Renal cortical epithelial cell (primary cell): ENCODE measurements around the gene HMGCLL1. TPM values are rescaled to one million over a fixed set of nuclear protein-coding genes. Genes with fewer than 3 reads are reported as not detected.

Source experiments
- DNase-seq: peaks from one replicate; pipeline ENCODE4 v3.0.0-alpha.2; 2011; ENCODE audit warnings: low read depth
- total RNA-seq: library from RNA; depleted of rRNA; stranded (reverse); fragments of >200 nt; gene quantifications from 2 replicates; pipeline ENCODE4 v1.2.3, GENCODE V29; 2014

The HMGCLL1 gene
- total RNA-seq, 1 donor from 2014 or later = 0.45 TPM

DNA sequence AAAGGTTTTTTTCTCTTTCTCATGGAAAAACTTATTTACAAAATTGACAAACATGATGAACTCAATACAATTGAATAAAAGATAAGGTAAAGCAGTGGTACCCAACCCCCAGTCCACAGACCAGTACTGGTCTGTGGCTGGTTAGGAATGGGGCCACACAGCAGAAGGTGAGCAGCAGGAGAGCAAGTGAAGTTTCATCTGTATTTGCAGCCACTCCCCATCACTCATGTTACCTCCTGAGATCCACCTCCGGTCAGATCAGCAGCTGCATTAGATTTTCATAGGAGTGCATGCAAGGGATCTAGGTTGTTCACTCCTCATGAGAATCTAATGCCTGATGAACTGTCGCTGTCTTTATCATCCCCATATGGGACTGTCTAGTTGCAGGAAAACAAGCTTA, 47.5 kb downstream of the HMGCLL1 start:
- DNase-seq = no peak

DNA sequence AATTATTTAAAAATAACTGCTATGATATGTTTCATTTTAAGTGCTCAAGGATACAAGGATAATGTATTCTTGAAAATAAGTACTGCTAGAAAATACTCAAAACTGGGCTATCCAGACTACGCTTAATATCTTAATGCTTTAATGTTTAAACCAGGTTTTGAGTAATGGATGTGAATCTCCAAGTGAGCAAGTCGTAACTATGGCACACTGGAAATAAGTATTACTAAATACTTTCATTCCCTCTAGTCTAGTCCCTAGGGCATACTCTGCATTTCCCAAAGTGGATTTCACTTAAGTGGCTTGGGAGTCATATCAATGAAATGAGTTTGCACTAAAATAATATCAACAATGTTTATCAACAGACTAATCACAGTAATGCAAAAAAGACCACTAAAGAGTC, 48.1 kb downstream of the HMGCLL1 start:
- no peak for DNase-seq

DNA sequence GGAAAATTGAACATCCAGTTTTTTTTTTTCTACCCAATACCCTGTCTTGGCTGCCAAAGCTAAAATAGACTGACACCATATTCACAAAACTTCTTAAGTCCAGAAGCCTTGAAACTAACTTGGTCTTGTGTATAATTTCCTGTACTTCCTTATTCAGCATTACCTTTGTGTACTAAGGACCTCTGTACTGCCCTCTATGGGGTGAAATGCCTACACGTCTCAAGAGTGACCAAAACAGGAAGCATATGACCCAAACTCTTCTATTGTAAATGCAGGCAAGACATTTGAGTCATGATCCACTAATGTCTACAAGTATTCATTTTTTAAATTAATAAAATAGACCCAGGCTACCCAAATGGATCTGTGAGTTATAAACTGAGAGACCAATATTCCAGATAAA, 50.4 kb downstream of the HMGCLL1 start:
- DNase-seq = peak; percentile 69

DNA sequence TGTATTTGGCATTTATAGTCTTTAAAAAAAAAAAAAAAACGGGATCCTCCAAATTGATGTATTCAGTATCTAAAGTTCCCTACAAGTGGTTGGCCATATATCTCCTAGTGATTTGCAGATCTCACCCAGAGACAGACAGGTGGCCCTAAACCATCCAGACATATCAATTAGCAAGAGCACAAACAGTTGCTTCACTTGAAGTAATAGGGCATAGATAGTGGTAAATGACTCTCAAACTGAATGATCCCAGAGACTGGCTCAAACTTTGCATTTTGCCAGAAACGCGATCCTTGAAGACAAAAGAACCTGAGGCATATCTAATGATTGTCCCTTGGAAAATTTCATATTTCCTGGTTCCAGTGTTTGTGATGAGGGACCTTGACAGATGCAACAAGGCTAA, 54.6 kb downstream of the HMGCLL1 start:
- DNase-seq = no peak

DNA sequence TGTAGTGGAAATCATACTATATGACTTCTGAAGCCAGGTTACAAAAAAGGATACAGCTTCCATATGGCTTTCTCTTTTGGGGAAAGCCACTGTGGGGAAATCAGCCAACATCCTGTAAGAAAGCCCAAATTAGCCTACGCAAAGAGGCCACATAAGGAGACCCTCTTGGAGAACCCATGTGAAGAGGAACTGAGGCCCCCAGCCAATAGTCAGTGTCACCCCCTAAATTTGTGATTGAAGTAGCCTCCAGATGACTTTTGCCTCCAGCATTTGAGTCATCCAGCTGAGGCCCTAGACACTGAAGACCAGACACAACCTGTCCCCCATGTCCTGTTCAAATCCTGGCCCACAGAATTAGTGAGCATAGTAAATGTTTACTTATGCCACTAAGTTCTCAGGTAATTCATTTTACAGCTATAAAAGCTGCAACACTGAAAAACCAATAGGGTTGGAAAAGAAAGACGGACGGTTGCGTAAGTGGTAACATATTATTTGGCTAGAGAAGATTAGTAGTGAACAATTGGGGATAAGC, 60.4 kb downstream of the HMGCLL1 start:
- DNase-seq = no peak

DNA sequence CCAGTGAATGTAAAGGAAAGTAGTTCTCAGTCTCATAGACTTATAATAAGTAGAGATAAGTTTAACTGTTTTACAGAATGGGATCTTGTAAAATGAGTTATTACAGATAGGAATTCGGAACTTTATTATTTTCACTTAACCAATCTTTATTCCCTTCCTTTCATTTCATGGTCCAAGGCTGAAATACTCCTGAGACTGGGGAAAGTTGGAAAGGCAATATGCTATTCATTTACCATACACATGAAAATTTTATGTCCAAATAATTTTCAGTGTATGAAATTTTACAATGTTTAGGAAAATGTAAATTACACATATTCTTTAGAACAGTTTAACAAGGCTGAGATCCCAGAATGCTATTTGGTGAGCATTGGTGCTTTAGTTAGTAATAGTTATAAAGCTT, 62.3 kb downstream of the HMGCLL1 start:
- DNase-seq = no peak

DNA sequence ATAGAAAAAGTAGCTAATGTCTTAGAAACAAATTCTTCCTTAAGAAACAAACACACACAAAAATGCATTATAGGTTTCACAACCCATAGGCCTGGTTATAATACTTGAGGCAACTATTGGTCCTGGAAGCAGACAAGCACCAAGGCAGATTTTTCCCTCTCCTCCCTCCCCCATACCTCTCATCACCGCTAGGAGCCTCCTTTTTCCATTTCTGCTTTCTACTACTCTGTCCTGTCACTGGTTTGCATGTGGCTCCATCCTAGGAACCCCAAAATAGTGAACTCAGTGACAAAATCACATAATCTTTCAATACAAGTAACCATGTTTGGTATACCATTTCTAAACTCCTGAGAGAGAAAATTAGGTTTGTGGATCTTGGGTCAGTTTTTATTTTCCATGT, 66.1 kb downstream of the HMGCLL1 start:
- no peak for DNase-seq

DNA sequence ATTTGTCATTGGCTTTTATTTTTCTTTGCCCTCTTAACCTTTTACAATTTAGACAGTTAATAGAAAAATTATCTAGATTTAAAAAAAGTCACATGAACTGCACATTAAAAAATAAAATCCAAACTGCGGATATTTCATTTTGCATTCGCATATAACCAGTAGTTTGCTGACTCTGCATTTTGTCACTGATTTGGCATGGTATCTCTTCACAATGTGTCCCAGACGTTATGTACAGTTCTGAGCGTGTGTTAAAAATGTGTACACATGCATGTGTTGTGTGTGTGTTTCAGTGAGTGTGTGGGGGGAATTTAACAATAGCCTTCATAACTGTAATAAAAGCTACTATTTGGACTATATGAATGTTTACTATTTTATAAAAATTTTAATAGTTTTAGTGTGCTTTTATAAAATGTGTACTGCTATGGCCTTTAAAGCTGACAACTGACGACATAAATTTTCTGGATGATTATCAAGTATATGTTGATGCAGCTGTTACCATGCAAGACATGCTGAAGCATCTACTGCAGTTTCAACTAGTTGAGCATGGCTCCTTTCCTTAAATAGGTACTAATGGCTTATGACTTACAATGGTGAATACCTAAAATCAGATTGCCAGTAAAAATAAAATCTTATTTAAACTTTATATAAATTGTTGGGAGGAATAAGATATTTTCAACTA, 67.7 kb downstream of the HMGCLL1 start:
- no peak for DNase-seq

DNA sequence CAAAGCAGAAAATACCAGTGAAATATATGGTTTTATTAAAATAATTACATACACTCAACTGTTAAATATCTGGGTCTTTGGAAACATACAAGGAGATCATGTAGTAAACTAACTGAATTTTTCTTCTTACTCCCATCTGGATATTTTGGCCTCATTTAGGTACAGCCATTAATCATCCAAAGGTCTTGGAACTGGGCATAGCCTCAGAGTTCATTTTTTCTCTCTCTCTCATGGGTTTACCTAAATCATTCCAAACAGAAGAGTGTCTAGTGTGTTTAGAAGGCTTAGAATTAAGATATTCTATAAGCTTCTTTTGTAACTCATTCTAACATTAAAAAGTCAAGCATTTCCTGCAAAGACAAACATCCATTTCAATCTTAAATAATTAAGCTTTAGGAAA, 79.4 kb downstream of the HMGCLL1 start:
- no peak for DNase-seq

DNA sequence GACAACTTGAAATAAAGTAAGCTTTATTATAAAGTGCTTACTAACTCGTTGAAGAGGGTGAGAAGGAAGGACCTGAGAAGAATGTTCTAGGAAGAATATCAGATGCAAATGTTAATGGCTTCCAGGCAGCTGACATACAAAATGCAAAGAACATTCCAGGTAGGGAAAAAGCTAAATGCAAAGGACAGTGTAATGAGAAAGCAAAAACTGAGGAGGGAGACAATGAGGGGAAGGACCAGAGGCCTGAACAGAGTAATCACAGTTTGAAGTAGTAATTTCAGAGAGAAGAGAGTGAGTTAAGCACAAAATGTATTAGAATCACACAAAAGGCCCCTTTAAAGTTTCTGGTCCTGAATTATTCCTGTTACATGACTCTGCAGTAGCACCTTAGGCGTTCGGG, 81.3 kb downstream of the HMGCLL1 start:
- no peak for DNase-seq

DNA sequence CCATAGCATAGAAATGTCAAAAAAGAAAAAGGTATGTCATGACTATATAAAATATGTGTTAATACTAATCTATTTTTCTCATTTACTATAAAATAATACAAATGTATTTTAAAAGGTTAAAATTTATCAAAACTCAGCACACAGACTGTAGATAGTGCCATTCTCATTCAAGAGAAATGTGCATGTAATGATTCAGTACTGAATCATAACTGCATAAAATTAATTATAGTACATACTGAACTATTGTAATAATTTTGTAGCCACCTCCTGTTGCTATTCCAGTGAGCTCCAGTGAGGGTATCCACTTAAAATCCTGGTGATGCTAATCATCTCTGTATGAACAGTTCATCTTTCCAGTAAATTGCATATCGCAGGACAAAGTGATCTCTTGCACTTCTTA, 82.8 kb downstream of the HMGCLL1 start:
- no peak for DNase-seq

DNA sequence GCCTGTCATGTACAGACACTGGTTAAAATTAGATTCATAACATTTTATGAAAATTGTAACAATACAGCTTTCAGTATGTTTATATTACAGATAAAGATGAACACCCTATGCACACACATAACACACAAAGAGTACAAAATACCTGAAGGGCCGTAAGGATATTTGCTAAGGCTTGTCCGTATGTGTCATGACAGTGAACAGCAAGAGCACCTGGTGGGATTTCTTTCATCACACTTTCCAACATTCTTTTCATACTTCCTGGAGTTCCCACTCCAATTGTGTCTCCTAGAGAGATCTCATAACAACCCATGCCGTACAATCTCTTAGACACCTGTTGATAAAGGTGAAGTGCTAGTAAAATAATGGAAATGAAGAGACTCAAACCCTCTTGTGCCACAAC, 83.7 kb downstream of the HMGCLL1 start:
- DNase-seq = no peak

DNA sequence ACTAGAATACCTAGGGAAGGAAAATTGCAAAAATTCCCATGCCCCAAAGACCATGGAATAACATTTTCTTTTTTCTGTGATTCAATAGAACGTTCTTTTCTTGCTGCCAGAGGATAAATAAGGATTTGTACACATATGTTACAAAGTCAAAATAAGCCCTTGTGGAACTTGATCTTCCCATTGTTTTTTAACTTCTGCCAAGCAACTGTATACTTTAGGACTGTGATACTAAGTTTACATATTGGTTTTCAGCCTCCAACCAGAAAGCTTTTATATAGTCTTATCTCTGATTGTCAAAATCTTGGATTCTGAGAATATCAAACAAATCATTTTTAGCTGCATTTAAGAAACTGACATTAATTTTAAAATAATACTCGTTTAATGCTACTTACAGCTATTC, 84.6 kb downstream of the HMGCLL1 start:
- no peak for DNase-seq

DNA sequence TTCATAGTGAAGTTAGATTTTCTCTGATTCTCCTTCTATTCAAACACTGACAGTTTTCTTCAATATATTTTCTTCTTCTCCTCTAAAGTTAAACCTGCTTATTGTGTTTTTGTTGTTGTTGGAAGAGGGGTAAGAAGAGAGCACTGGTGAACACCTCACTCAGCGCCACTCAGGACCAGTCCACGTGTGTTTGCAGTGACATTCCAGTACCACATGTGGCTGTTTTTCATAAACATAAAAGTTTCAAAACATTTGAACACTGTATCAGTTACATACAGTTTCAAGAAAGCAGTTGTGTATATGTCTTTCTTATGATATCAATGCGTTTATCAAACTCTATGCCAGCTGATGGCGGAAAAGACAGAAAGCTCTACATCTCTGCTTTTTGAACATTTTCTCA, 86.7 kb downstream of the HMGCLL1 start:
- DNase-seq = no peak

DNA sequence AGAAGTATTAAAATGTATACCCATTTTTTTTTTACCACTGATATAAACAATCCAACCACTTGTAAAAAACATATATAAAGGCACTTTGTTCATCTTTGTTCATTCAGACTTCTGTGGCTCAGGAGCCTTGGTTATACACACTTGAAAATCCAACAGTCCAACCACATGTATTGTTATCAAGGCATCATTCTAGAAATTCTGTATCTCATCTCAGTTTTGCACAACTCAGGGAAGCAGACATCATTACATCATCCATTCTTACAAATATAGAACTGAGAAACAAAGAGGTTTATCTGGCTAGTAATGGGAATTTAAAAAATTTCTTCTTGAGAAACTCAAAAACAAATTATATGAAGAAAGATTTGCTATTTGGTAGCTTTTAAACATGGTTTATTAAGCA, 88.1 kb downstream of the HMGCLL1 start:
- DNase-seq = no peak

DNA sequence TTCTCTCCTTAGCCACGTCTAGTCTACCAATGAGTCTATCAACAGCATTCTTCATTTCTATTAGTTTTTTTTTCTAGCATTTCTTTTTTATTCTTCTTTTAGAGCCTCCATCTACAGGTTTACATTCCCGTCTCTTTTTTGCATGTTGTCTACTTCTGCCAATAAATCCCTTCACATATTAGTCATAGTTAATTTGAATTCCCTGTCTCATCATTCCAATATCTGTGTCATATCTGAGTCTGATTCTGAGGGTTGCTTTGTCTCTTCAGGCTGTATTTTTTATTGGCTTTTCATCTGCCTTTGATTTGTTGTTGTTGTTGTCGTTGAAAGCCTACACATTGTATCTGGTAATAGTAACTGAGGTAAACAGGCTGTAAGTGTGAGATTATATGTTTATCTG, 104.6 kb downstream of the HMGCLL1 start:
- DNase-seq = no peak

DNA sequence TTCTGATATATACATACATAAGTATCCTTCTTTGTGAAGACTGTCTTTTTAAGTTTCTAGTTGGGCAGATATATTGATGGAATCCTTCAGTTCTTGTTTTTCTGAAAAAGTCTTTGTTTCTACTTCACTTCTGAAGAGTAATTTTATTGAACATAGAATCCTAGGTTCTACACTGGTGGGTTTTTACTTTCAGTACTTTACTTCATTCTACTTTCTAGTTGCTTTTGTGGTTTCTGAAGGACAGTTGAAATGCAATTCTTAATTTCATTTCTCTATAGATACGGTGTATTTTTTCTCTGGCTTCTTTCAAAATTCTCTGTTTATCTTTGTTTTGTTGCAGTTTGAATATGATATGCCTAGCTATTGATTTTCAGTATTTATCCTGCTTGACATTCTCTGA, 105.3 kb downstream of the HMGCLL1 start:
- DNase-seq = no peak

DNA sequence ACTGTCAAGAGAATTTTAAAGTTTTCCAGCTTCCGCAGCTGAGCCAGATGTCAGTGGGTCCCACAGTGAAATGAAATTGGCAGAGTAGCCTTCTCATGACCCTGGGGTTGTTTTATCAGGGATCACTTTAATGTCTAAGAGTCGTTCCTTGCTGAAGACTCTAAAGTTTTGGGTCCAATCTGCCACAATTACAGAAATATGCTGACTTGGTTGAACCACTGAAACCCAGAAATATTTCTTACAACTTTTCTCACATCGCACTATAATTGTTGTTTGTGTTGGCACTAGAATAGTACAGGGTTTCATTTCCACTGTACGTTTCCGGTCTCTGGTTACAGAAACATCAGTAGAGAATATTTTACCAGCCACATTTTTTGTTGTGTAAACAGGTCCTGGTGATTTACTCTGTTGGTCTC, 109.0 kb downstream of the HMGCLL1 start:
- no peak for DNase-seq

DNA sequence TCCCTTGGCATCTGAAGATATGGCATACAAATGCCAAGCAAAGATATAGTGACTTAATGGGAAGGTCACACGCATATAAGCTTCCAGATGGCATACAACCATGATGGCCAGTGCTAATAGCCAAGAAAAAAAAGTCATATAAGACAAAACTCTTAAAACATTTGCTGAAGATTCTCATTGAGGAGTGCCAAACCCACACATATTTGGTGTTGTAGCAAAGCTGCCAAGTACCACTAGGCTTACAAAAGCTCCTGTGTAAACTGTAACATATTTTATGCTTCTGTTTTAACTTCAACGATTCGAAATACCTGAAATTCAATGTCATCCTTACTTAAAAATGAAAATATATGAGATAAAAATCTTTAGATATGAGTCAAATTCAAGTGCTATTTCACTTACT, 123.0 kb downstream of the HMGCLL1 start:
- DNase-seq = no peak

DNA sequence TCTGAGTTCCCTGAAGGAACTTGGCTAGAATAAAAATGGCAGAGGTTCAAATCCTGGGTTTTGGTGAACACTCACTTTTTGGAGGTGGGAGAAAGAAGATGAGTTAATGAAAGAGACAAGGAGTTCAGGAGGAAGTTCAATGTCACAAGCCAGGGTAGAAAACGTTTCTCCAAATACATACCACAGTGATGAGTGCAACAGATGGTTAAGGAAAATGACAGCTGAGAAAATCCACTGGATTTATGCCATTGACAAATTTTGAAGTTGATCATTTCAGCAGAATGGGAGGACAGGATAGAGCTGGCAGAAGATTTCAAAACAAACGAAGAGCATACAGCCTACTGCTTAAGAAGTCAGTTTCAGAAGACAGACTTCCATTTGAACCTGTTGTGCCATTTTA, 129.0 kb downstream of the HMGCLL1 start:
- no peak for DNase-seq

DNA sequence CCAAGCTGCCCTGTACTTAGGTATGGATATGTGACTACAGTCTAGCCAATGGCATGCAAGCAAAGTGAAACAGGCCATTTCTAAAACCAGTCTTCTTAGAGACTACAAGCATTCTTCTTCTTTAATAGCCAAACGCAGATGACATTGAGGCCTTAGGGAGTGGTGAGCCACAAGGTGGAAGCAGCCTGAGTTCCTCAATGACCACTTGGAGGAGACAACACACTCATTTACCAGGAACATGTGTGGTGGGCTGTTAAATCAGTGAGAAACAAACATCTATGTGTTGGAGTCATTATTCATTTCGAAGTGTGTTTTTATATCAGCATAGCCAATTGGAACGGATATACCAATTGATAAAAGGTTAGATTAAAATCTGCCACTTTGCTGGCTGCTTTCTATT, 129.8 kb downstream of the HMGCLL1 start:
- DNase-seq = no peak

DNA sequence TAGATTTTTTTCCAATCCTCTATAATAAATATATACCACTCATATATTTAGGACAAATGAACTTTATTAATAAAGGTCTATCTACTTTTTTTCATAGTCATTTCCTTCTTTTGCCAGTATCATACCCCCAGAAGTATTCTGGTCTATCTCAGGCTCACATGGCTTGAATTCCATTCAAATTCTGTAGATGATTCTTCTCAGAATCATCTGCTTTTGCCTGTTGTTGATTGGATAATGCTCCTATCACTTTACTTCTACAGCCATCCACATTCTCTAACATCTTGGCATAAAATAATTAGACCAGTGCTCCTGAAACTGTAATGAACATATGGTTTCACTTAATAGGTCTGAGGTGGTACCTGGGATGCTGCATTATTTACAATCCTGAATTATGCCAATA, 130.5 kb downstream of the HMGCLL1 start:
- no peak for DNase-seq

DNA sequence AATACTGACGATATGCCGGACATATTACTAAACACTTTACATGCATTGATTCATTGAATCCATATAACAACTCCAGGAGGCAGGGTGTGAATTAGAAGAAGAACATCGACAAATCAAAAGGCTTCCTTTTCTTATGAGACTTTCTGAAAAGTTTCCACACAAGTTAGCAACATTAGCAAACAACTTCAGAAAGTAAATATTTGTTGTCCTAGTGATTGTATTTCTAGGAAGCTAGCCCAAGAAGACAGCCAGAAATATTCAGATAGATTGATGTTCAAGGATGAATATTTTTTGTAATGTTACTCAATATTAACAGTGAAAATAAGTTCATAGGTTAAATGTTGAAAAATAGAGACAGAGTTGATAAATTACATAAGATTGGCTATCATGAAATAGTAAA, 131.1 kb downstream of the HMGCLL1 start:
- DNase-seq = no peak

DNA sequence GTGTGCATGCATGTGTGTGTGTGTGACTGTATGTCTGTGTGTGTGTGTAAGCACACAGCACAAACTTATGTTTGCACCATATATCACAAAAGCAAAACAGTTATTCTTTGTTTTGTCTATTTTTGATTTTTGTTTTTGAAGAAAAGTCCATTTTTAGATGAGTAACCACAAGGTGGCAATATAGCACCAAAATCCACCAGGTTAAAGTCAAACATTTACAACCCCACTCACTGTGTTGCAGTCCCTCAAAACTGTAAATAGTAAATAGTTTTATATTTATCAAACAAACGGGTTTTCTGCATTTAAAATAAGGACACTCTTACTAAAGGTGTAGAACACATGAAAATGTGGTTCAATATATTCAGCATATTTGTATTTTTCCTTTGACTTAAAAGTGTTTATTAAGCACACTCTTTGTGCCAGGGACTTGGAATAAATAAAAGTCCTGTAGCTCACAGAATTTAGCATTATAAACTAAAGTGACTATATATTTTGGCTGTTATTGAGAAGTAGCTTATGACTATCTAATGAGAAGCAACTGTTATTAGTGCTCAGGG, 133.3 kb downstream of the HMGCLL1 start:
- DNase-seq = peak; percentile 54
